ENCODE measurements around the gene RNASEH2B.

RNASEH2B gene

DNA sequence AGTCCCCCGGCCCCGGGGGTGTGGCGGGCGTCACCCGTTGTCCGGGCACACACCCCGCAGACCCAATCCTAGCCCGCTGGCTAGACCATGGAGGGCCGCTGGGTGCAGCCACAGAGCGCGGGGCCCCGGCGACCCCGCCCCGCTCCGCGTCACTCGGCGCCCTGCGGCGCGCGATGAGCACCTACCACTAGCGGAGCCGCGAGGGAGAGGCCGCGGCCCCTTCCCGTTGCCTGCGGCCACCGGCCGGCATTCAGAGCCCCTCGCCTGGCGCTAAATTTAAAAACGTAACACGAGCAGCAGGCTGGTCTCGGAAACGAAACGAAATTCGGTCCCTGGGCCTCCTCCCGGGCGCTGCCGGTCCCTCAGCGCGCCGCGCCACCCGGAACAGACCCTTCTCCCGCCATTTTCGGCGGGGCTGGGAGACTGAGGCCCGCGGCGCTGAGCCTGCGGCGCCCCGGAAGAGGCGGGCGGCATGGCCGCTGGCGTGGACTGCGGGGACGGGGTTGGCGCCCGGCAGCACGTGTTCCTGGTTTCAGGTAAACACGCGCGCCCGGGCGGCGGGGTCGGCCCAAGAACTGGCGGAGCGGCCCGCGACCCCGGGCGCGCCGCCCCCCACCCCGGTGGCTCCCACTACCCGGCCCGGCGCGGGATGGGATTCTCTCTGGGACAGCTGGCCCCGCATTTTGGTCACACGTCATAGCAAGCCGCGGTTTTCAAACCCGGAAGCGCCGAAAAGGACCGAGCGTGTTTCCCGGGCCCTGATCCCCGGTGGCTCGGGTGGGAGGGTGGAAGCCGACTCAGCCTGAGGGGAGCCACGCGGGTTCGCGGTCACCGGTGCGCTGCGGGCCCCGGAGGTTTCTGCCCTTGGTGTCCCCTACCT, at the start of gene RNASEH2B:
Gene RNASEH2B, plus strand, starts transcription at position 187 of the 880 bp plus-strand sequence. Its CDS starts 286 bp downstream, at position 473.
- Histone ChIP-seq H3K4me2 (ENCODE audit: low read depth, low read length, poor library complexity, severe bottlenecking) (peak within 1 kb of the TSS; percentile 89), H4K20me1 (ENCODE audit: insufficient read depth, low read length, poor library complexity, severe bottlenecking) (peaks cover 20% of the 10 kb centered on the region), H3K79me2 (ENCODE audit: insufficient read depth, low read length) (peaks cover 72% of the 10 kb centered on the region), H3K9ac (ENCODE audit: low read depth, low read length, poor library complexity, severe bottlenecking) (peak within 1 kb of the TSS; percentile 98), H3K27me3 (ENCODE audit: insufficient read depth, low read length, poor library complexity, severe bottlenecking) (peaks cover 10% of the 10 kb centered on the region), H3F3A (ENCODE audit: low read depth) (peaks cover 4% of the 10 kb centered on the region; the same call in 1 of the 2 replicates), H3K4me1 (ENCODE audit: insufficient read depth, low read length, poor library complexity, severe bottlenecking) (peaks cover 52% of the 10 kb centered on the region), H2AFZ (ENCODE audit: low read length) (peak within 1 kb of the TSS; percentile 16), H3K9me2 (replicated peaks; ENCODE audit: low read depth, low read length) (no peaks in the 10 kb centered on the region), H3K9me3 (ENCODE audit: insufficient read depth, low read depth, low read length) (no peaks in the 10 kb centered on the region), H3K36me3 (ENCODE audit: insufficient read depth, low read length) (no peaks in the 10 kb centered on the region), H3K4me3 (ENCODE audit: low read length, poor library complexity, severe bottlenecking) (peak within 1 kb of the TSS; percentile 87)
- TF ChIP-seq EZH2phosphoT487 (IDR thresholded peaks at IDR 0.05; ENCODE audit: borderline replicate concordance) = no peak
- no peak for TF ChIP-seq CTCF (conservative IDR thresholded peaks at IDR 0.05; ENCODE audit: low read length)

DNA sequence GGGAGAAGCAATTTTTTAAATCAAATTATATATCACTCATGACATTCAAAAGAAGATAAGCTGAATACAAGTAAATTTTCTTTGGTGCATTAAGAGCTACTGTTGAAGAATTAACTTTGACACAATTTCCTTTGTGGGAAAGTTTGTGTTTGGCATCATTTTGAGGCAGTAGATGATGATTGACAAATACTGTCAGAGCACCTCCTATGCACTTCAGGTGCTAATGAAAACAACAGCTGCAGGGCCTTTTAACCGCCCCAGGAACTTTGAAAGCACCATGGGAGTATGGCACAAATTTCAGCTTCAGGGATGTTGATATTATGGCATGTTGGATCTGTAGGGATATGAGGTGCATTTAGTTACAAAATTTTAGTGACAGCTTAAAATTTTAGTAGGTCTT, 45.1 kb upstream of the RNASEH2B start:
- no peaks in the 10 kb centered on the region for H3F3A ChIP-seq (ENCODE audit: low read depth)
- H3K9me2 ChIP-seq (replicated peaks; ENCODE audit: low read depth, low read length) = no peaks in the 10 kb centered on the region
- TF ChIP-seq CTCF (conservative IDR thresholded peaks at IDR 0.05; ENCODE audit: low read length) (no peak), EZH2phosphoT487 (IDR thresholded peaks at IDR 0.05; ENCODE audit: borderline replicate concordance) (no peak)
- H3K9me3 ChIP-seq (ENCODE audit: insufficient read depth, low read depth, low read length) = peaks cover 13% of the 10 kb centered on the region; the same call in 1 of the 2 replicates
- no peaks in the 10 kb centered on the region for H4K20me1 ChIP-seq (ENCODE audit: insufficient read depth, low read length, poor library complexity, severe bottlenecking)
- peaks cover 7% of the 10 kb centered on the region for H3K4me1 ChIP-seq (ENCODE audit: insufficient read depth, low read length, poor library complexity, severe bottlenecking)
- no peaks in the 10 kb centered on the region for H3K27me3 ChIP-seq (ENCODE audit: insufficient read depth, low read length, poor library complexity, severe bottlenecking)
- no peak overlapping the region for H3K4me3 ChIP-seq (ENCODE audit: low read length, poor library complexity, severe bottlenecking)
- H3K9ac ChIP-seq (ENCODE audit: low read depth, low read length, poor library complexity, severe bottlenecking) = no peak overlapping the region
- H3K79me2 ChIP-seq (ENCODE audit: insufficient read depth, low read length) = no peaks in the 10 kb centered on the region
- no peak overlapping the region for H3K4me2 ChIP-seq (ENCODE audit: low read depth, low read length, poor library complexity, severe bottlenecking)
- H3K36me3 ChIP-seq (ENCODE audit: insufficient read depth, low read length) = no peaks in the 10 kb centered on the region
- H2AFZ ChIP-seq (ENCODE audit: low read length) = no peak overlapping the region

DNA sequence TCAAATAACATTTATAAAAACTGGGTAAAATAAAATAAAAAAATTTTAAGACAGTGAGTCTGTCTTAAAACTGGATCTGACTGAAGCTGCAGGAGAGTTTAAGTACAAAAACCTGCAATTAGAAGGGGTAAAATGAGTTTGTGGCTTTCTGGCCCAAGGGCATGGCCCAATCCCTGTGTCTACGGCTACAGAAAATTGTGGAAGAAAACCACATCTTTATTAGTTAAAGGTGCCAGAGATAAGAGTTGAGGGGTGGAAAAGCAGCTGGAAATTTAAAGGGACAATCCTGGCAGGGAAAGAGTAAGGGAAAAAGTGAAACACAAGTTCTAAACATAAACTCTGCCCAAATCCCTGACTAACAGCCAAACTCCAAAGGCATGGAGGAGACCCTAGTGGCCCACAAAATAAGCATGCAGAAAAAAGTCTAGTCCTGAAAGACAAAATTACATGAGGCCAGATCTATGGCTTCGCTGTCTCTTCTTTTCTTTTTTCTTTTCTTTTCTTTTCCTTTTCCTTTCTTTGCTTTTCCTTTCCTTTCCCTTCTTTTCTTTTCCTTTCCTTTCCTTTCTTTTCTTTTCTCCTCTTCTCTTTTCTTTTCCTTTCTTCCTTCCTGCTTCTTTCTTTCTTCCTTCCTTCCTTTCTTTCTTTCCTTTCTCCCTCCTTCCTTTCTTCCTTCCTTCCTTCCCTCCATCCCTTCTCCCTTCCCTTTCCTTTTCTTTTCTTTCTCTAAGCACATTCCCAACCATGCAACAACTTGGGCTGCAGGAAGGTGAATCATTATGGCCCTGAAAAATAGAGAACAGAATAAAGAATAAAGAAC, 42.6 kb upstream of the RNASEH2B start:
- Histone ChIP-seq H3F3A (ENCODE audit: low read depth) (no peaks in the 10 kb centered on the region), H3K9me3 (ENCODE audit: insufficient read depth, low read depth, low read length) (0 out of 2 replicates have a peak, but pooled peaks cover 6% of the 10 kb centered on the region), H3K9ac (ENCODE audit: low read depth, low read length, poor library complexity, severe bottlenecking) (no peak overlapping the region), H2AFZ (ENCODE audit: low read length) (no peak overlapping the region), H3K4me2 (ENCODE audit: low read depth, low read length, poor library complexity, severe bottlenecking) (no peak overlapping the region), H3K79me2 (ENCODE audit: insufficient read depth, low read length) (no peaks in the 10 kb centered on the region), H3K4me1 (ENCODE audit: insufficient read depth, low read length, poor library complexity, severe bottlenecking) (peaks cover 7% of the 10 kb centered on the region), H3K27me3 (ENCODE audit: insufficient read depth, low read length, poor library complexity, severe bottlenecking) (no peaks in the 10 kb centered on the region), H4K20me1 (ENCODE audit: insufficient read depth, low read length, poor library complexity, severe bottlenecking) (no peaks in the 10 kb centered on the region), H3K4me3 (ENCODE audit: low read length, poor library complexity, severe bottlenecking) (no peak overlapping the region), H3K9me2 (replicated peaks; ENCODE audit: low read depth, low read length) (no peaks in the 10 kb centered on the region), H3K36me3 (ENCODE audit: insufficient read depth, low read length) (no peaks in the 10 kb centered on the region)
- TF ChIP-seq CTCF (conservative IDR thresholded peaks at IDR 0.05; ENCODE audit: low read length) = no peak
- TF ChIP-seq EZH2phosphoT487 (IDR thresholded peaks at IDR 0.05; ENCODE audit: borderline replicate concordance) = no peak
